GM18909 (cell line): ENCODE results near the gene SLC24A3.
"Not testable (repeated sequence)": the region's sequence is repeated elsewhere in the genome, so short reads cannot be mapped to it uniquely, and the experiment has no call there.

Experiments used
- ATAC-seq: cut with Tn5 transposase; IDR thresholded peaks from one replicate; pipeline ENCODE4 v1.9.1; 2021; ENCODE audit warnings: mild to moderate bottlenecking; ENCODE audit not compliant: unreplicated experiment, poor library complexity

Gene SLC24A3

GRCh38 chr20:19602675-19603375 is 390.4 kb downstream of the SLC24A3 start:
- ATAC-seq = no peak

- no peak for ATAC-seq
Measured at GRCh38 chr20:19603376-19603750, 390.9 kb downstream of the SLC24A3 start.

- no peak for ATAC-seq
Measured at GRCh38 chr20:19605786-19606485, 393.5 kb downstream of the SLC24A3 start.

GRCh38 chr20:19609642-19610223 is 397.3 kb downstream of the SLC24A3 start:
- ATAC-seq = no peak

GRCh38 chr20:19615629-19616028 is 403.2 kb downstream of the SLC24A3 start:
- ATAC-seq = no peak

GRCh38 chr20:19616081-19616480 is 403.6 kb downstream of the SLC24A3 start:
- no peak for ATAC-seq

- ATAC-seq = no peak
Measured at GRCh38 chr20:19616620-19617019, 404.2 kb downstream of the SLC24A3 start.

GRCh38 chr20:19617256-19617655 is 404.8 kb downstream of the SLC24A3 start:
- ATAC-seq = no peak

- no peak for ATAC-seq
Measured at GRCh38 chr20:19618711-19619110, 406.3 kb downstream of the SLC24A3 start.

GRCh38 chr20:19619904-19620430 is 407.5 kb downstream of the SLC24A3 start:
- ATAC-seq = no peak

GRCh38 chr20:19620446-19620845 is 408.0 kb downstream of the SLC24A3 start:
- no peak for ATAC-seq

GRCh38 chr20:19621072-19621471 is 408.6 kb downstream of the SLC24A3 start:
- ATAC-seq = no peak

- ATAC-seq = no peak
Measured at GRCh38 chr20:19624221-19624965, 412.0 kb downstream of the SLC24A3 start.

GRCh38 chr20:19625426-19625825 is 413.0 kb downstream of the SLC24A3 start:
- ATAC-seq = no peak

GRCh38 chr20:19626896-19627295 is 414.5 kb downstream of the SLC24A3 start:
- no peak for ATAC-seq

GRCh38 chr20:19628570-19629134 is 416.2 kb downstream of the SLC24A3 start:
- ATAC-seq = peak; percentile 67

- no peak for ATAC-seq
Measured at GRCh38 chr20:19631410-19631809, 419.0 kb downstream of the SLC24A3 start.

GRCh38 chr20:19633985-19634384 is 421.5 kb downstream of the SLC24A3 start:
- ATAC-seq = no peak

GRCh38 chr20:19639471-19640045 is 427.1 kb downstream of the SLC24A3 start:
- ATAC-seq = not testable (repeated sequence)

GRCh38 chr20:19642860-19643259 is 430.4 kb downstream of the SLC24A3 start:
- no peak for ATAC-seq
